ENCODE data around the gene MED23.

GRCh38 chr6:131613296-131613925 is 14.6 kb downstream of the MED23 start:
- no peak for TF ChIP-seq TCF4 (CRISPR knock-in tag; IDR thresholded peaks at IDR 0.05; ENCODE audit: borderline replicate concordance)
- TF ChIP-seq CSRNP3 (CRISPR knock-in tag; IDR thresholded peaks at IDR 0.05) = no peak
- no peak for TF ChIP-seq ZFP3 (CRISPR knock-in tag; IDR thresholded peaks at IDR 0.05)
- TF ChIP-seq ZNF8 (CRISPR knock-in tag; IDR thresholded peaks at IDR 0.05) = no peak
- no peak for TF ChIP-seq PPARA (CRISPR knock-in tag; IDR thresholded peaks at IDR 0.05; ENCODE audit: borderline replicate concordance)
